Lower lobe of right lung (tissue), 2 donors: ENCODE results near the gene PPM1H. TPM values are rescaled to one million over a fixed set of nuclear protein-coding genes. Genes with fewer than 3 reads are reported as not detected.
A peak's percentile ranks its signal among the peaks of the same experiment; 100 is the strongest.

Source experiments
- ATAC-seq, 2 donors: fragments of 200-7000 bp; cut with Tn5 transposase; one replicate each; pipeline ENCODE4 v1.9.1; 2020 to 2022; ENCODE audit warnings: mild to moderate bottlenecking in 2 of 2, moderate library complexity in 2 of 2
- DNase-seq: peaks from one replicate; pipeline ENCODE4 v3.0.0-alpha.2; 2020
- H3K27ac ChIP-seq: fragments of 200-600 bp; one replicate; pipeline ENCODE4 v1.8.0; 2022
- H3K27me3 ChIP-seq: fragments of 200-600 bp; one replicate; pipeline ENCODE4 v1.8.0; 2022; ENCODE audit warnings: low read depth
- H3K36me3 ChIP-seq: fragments of 200-600 bp; one replicate; pipeline ENCODE4 v1.8.0; 2022; ENCODE audit warnings: mild to moderate bottlenecking
- H3K4me1 ChIP-seq: fragments of 200-600 bp; one replicate; pipeline ENCODE4 v1.8.0; 2022
- H3K4me3 ChIP-seq: fragments of 200-600 bp; one replicate; pipeline ENCODE4 v1.8.0; 2022; ENCODE audit warnings: mild to moderate bottlenecking
- H3K9me3 ChIP-seq: fragments of 200-600 bp; one replicate; pipeline ENCODE4 v1.8.0; 2022
- intact Hi-C: fragments of 100-400 bp; cut with DNase I; formaldehyde crosslinking; loops from one replicate; pipeline ENCODE4 v1.11.0; 2022
- total RNA-seq: library from RNA; stranded (reverse); fragmentation: NEBNext Ultra II Directional; extraction: Animal tissue kit (Norgen Biotek cat#: 25700); gene quantifications from one replicate; pipeline ENCODE4 v1.2.1, GENCODE V29; 2021
- TF ChIP-seq, protein P1 (sequence below): fragments of 200-600 bp; IDR thresholded peaks from one replicate; pipeline ENCODE4 v1.8.0; 2022; ENCODE audit warnings: antibody characterized with exemption, mild to moderate bottlenecking
- donor health status: DM: no; HTN: yes; CAD: no; lungs with severe emphysema.

PPM1H gene
- total RNA-seq, 1 donor from 2014 or later, result 6.8 TPM

- intact Hi-C loops, result no loop called here
- H3K36me3 ChIP-seq, result no peaks in the 10 kb centered on the region
- no peak overlapping the region for H3K27ac ChIP-seq
- no peaks in the 10 kb centered on the region for H3K9me3 ChIP-seq
- H3K27me3 ChIP-seq, result no peaks in the 10 kb centered on the region
- ATAC-seq (no peak), DNase-seq (no peak)
- H3K4me1 ChIP-seq, result peaks cover 2% of the 10 kb centered on the region
- TF ChIP-seq, protein P1, sequence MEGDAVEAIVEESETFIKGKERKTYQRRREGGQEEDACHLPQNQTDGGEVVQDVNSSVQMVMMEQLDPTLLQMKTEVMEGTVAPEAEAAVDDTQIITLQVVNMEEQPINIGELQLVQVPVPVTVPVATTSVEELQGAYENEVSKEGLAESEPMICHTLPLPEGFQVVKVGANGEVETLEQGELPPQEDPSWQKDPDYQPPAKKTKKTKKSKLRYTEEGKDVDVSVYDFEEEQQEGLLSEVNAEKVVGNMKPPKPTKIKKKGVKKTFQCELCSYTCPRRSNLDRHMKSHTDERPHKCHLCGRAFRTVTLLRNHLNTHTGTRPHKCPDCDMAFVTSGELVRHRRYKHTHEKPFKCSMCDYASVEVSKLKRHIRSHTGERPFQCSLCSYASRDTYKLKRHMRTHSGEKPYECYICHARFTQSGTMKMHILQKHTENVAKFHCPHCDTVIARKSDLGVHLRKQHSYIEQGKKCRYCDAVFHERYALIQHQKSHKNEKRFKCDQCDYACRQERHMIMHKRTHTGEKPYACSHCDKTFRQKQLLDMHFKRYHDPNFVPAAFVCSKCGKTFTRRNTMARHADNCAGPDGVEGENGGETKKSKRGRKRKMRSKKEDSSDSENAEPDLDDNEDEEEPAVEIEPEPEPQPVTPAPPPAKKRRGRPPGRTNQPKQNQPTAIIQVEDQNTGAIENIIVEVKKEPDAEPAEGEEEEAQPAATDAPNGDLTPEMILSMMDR, result no peak
- H3K4me3 ChIP-seq, result no peak overlapping the region
Observed at GRCh38 chr12:62792236-62792870, 142.6 kb downstream of the PPM1H start.

GRCh38 chr12:62789851-62790250, 145.1 kb downstream of the PPM1H start:
- ATAC-seq (no peak), DNase-seq (no peak)
- Histone ChIP-seq H3K4me1 (peaks cover 24% of the 10 kb centered on the region), H3K27ac (peak overlapping the region; percentile 3), H3K9me3 (no peaks in the 10 kb centered on the region), H3K27me3 (no peaks in the 10 kb centered on the region), H3K36me3 (no peaks in the 10 kb centered on the region), H3K4me3 (no peak overlapping the region)
- TF ChIP-seq, protein P1, result no peak
- intact Hi-C loops, result no loop called here

GRCh38 chr12:62787611-62788010, 147.3 kb downstream of the PPM1H start:
- intact Hi-C loops, result no loop called here
- Histone ChIP-seq H3K9me3 (no peaks in the 10 kb centered on the region), H3K27ac (no peak overlapping the region), H3K36me3 (no peaks in the 10 kb centered on the region), H3K27me3 (no peaks in the 10 kb centered on the region), H3K4me1 (peaks cover 24% of the 10 kb centered on the region), H3K4me3 (no peak overlapping the region)
- DNase-seq (no peak), ATAC-seq (no peak)
- TF ChIP-seq, protein P1, result no peak

DNA sequence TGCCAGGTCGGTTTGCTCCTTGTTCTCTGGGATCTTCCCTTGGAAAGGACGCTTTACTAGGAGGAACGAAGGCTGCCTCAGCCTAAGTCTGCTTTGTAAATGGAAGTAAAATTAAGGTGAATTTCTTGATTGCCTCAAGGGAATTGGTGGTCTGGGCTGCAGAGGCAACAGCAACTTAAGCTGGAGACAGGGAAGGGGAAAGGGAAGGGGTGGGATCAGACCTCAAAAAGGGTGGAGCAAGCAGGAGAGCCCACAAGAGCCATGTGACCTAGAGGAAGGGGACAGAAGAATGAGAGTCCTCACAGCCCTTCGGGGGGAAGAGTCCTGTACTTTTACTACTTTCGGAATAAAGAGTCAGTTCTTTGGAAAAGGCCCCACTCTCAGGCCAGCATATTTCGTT, 147.9 kb downstream of the PPM1H start:
- intact Hi-C loops, result no loop called here
- TF ChIP-seq, protein P1, result no peak
- ATAC-seq (no peak), DNase-seq (no peak)
- Histone ChIP-seq H3K36me3 (no peaks in the 10 kb centered on the region), H3K27ac (no peak overlapping the region), H3K4me1 (peaks cover 24% of the 10 kb centered on the region), H3K27me3 (no peaks in the 10 kb centered on the region), H3K4me3 (no peak overlapping the region), H3K9me3 (no peaks in the 10 kb centered on the region)

- Histone ChIP-seq H3K27ac (peak overlapping the region; percentile 73), H3K4me3 (no peak overlapping the region), H3K4me1 (peaks cover 24% of the 10 kb centered on the region), H3K9me3 (no peaks in the 10 kb centered on the region), H3K36me3 (no peaks in the 10 kb centered on the region), H3K27me3 (no peaks in the 10 kb centered on the region)
- ATAC-seq, result peak; percentile 66 to 87
- intact Hi-C loops, result no loop called here
- no peak for DNase-seq
- TF ChIP-seq, protein P1, result no peak
Observed at GRCh38 chr12:62785941-62786559, 148.9 kb downstream of the PPM1H start.
